ENCODE measurements around the gene TRPM3. TPM values are rescaled to one million over a fixed set of nuclear protein-coding genes. Genes with fewer than 3 reads are reported as not detected.

The TRPM3 gene
- total RNA-seq, 1 donor from 2014 or later = 0.13 TPM

DNA sequence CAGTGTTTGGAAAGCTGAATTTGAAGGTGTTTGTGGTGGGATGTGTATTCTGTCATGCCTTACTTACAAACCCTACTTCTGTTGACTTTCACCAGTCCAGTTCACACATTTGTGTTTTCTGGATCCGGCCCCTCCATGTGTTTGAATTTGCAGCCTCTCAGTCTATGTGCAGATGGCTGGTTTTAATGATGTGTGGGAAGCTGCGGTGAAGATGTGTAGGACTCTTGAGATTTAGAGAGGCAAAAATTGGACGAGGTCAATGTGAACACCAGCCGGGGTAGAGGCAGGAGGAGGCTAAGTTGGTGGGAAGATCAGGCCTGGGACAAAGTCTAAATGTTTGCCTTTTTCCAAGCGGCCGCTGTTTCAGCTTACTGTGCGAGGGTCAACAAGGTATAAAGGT is 591.6 kb downstream of the TRPM3 start:
- no peak for DNase-seq (ENCODE audit: low read depth in 2 of 2)

GRCh38 chr9:70529377-70529776 is 592.0 kb downstream of the TRPM3 start:
- DNase-seq (ENCODE audit: low read depth in 2 of 2) = no peak

GRCh38 chr9:70526902-70527301 is 594.5 kb downstream of the TRPM3 start:
- no peak for DNase-seq (ENCODE audit: low read depth in 2 of 2)

DNA sequence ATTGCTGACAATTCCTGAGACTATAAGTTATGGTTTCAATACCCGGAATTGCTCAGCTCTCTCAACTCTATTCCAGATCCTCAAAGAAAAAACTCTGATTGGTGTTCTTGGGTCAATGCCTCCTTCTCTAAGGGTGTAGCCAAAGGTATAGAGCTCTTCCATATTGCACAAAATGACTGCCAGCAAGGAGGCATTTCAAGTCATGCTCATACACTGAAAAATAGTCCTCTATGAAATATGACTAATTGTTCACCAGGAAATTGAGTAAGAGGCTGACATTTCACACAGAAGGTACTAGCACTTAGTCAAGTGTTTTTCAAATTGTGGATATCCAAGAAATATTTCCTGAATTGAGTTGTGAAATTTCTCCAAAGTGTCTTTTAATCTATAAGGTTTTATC is 595.9 kb downstream of the TRPM3 start:
- DNase-seq (ENCODE audit: low read depth in 2 of 2) = peak; percentile 17 to 53

DNA sequence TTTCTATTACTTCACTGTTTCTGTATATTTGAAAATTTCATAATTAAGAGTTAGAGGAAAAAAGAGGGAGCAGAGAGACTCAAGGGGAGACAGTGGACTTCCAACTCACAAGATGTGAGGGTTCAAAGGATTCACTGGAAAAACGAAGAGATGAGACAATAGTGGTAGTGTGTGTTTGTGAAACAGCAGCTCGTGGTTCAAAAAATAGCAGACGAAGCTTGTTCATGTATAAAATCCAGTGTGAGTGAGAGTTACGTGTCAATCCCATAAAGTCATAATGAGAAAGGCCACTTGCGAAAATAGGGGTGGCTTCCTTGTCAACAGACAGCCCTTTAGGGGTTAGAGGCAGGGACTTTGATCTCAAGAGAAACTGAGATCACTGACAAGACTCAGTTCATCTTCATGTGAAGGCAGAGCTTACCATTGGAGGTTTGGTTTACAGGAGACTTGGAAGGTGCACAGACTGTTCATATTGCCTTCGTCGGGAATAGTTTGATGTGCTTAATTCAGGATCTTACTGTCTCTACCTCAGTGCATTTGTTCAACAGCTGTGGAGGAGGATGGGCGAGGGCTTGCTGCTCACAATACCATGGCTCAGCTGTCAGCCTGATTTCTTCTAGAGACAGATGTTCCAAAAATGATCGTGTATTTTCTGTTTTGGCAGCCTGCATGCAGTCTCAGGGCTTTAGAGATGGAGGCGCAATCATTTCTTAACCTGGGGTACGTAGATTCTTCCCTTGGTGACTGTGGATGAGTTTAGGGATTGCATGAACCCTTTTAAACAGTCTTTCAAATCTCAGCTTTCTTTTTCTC is 601.3 kb downstream of the TRPM3 start:
- DNase-seq (ENCODE audit: low read depth in 2 of 2) = no peak

- no peak for DNase-seq (ENCODE audit: low read depth in 2 of 2)
These were observed 603.4 kb downstream of the TRPM3 start for GRCh38 chr9:70517926-70518610.

- no peak for DNase-seq (ENCODE audit: low read depth in 2 of 2)
These were observed 607.1 kb downstream of the TRPM3 start for GRCh38 chr9:70514273-70514672.

- DNase-seq (ENCODE audit: low read depth in 2 of 2) = no peak
These were observed 609.6 kb downstream of the TRPM3 start for GRCh38 chr9:70511858-70512257.

GRCh38 chr9:70510157-70510770 is 611.2 kb downstream of the TRPM3 start:
- peak; percentile 32 to 61 for DNase-seq (ENCODE audit: low read depth in 2 of 2)

- DNase-seq (ENCODE audit: low read depth in 2 of 2) = no peak
These were observed 615.3 kb downstream of the TRPM3 start for GRCh38 chr9:70506159-70506558.

DNA sequence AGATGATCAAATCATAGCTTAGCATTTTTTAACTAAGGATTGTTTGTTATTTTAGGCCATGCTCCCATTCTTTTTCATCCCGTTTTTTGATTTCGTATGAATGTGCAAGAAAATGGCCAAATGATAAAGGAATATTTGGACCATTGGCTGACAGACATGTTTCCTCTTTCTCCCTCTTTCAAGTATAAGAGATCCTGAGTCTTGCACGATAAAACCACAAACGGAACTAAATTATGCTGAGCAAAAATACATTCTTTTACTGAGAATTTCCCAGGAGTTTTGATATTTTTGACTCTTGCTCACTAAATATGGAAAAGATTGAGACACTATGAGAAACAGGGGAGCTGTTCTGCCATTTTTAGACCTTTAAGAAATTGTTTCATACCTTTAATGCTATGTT is 616.6 kb downstream of the TRPM3 start:
- no peak for DNase-seq (ENCODE audit: low read depth in 2 of 2)

DNA sequence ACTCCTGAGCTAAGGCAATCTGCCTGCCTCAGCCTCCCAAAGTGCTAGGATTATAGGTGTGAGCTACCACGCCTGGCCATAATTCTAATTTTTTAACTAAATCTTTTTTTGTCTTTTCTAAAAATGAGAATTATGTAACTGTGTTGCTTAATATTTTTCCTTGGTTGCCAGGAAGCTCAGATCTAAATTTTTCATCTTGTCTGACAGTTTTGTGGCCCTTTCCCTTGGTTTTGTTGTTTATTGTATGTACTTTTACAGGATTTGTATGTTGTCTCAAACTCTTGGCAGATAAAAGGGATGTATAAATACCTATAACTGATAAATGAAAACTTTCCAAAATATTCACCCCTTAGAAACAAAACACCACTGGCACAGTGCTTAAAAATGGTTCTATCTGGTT is 618.7 kb downstream of the TRPM3 start:
- no peak for DNase-seq (ENCODE audit: low read depth in 2 of 2)

DNA sequence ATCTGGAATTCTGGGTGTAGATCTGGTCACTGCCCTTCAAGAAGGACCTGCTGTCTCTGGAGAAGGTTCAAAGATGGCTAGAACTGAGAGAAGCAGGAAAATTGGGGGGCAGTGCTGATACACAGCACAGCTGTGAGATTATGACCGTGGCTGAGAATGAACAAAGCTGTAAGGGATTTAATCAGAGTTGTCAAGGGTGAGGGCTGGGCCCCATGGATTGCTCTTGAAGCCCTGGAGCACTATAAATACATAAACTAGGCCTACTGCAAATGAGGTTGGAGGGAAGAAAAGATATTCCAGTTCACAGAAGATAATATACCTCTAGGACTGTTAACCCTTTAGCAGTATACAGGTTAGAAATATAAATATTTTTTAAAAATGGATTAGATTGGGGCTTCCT is 620.6 kb downstream of the TRPM3 start:
- no peak for DNase-seq (ENCODE audit: low read depth in 2 of 2)

DNA sequence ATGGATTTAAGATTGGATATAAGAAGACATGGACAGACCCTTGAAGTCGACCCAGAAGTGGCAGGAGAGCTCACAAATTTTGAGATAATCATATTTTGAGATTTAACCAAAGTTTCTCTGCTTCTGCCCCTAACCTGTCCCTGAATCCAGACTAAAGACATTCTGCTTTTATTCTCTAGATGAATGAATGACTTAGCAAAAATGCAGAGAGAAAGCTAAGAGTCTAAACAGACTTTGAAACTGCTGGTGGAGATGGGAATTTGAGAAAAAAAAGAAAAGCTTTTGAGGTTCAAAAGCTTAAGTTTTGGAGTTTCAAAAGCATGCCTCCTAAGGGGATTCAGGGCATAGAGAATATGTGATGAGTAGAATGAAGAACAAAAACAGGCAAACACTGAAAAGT is 621.8 kb downstream of the TRPM3 start:
- no peak for DNase-seq (ENCODE audit: low read depth in 2 of 2)

GRCh38 chr9:70498866-70499265 is 622.6 kb downstream of the TRPM3 start:
- DNase-seq (ENCODE audit: low read depth in 2 of 2) = no peak

DNA sequence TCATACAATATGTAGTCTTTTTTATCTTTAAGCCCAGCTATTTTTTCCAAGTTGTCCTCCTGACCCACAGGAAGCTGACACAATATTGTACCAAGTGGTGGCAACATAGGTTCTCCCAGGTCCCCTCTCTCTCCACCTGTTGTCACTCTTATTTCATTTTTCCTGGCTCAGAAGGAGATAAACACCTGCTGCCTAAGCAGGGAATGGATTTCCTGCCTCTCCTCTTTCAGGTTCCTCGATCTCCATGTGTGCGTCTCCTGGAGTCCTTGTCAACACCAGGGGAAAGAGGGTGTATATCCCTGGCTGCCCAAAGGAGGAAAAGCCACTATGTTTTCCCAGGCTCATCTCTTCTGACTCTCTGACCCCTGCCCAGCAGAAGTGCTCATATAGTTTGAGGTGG is 625.2 kb downstream of the TRPM3 start:
- no peak for DNase-seq (ENCODE audit: low read depth in 2 of 2)

DNA sequence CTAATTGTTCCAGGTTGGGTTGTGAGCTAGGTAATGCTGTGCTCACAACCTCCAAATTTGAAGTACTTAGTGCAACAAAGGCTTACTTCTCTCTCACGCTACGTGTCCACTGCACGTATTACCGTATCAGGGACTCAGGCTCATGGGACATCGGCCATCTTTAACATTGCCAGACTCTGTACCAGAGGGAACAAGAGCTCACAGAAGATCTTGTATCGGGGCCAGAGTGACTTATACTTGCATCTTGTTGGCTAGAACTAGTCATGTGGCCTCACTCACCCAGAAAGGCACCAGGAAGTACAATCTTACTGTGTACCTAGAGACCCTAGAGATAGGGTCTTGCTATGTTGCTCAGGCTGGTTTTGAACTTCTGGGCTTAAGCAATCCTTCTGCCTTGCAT is 625.9 kb downstream of the TRPM3 start:
- no peak for DNase-seq (ENCODE audit: low read depth in 2 of 2)

DNA sequence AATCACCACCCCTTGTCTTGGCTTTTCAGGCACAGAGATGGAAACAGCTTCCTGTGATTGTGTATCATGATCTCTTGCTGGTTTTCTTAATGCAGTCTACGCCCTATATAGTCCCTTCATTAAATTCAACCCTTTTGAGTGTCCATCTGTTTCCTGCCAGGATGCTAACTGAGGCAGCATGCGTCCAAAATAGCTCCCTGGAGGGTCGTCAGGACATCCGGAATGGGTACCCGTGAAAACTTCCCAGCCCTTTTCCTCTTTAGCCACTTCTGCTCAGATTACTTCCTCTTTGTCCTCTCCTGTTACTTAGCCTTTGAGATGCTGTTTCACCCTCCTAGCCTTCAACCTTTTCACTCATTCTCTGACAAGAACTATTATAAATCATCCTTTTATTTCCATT is 627.2 kb downstream of the TRPM3 start:
- peak in 1 of 2 donors; percentile 35 for DNase-seq (ENCODE audit: low read depth in 2 of 2)

- DNase-seq (ENCODE audit: low read depth in 2 of 2) = peak in 1 of 2 donors; percentile 18
These were observed 628.4 kb downstream of the TRPM3 start for GRCh38 chr9:70493029-70493428.

DNA sequence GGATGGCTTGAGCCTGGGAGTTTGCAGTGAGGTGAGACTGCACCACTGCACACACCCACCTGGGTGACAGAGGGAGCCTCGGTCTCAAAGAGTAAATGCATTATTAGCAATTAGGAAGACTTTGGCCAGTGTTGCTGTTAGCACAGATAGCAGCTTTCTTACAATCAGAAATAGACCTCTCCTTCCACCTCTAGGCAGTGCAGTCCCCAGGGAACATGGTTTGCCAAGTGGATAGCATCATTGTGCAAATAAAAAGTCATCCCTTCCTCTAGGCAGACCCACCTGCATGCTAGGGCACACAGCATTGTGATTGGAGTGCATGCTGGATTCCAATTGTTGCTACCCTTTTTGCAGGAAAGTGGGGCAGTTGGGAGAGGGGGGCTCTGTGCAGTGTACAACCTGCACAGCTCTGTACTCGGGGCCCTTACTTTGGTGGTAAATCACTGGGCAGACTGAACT is 629.1 kb downstream of the TRPM3 start:
- DNase-seq (ENCODE audit: low read depth in 2 of 2) = no peak

DNA sequence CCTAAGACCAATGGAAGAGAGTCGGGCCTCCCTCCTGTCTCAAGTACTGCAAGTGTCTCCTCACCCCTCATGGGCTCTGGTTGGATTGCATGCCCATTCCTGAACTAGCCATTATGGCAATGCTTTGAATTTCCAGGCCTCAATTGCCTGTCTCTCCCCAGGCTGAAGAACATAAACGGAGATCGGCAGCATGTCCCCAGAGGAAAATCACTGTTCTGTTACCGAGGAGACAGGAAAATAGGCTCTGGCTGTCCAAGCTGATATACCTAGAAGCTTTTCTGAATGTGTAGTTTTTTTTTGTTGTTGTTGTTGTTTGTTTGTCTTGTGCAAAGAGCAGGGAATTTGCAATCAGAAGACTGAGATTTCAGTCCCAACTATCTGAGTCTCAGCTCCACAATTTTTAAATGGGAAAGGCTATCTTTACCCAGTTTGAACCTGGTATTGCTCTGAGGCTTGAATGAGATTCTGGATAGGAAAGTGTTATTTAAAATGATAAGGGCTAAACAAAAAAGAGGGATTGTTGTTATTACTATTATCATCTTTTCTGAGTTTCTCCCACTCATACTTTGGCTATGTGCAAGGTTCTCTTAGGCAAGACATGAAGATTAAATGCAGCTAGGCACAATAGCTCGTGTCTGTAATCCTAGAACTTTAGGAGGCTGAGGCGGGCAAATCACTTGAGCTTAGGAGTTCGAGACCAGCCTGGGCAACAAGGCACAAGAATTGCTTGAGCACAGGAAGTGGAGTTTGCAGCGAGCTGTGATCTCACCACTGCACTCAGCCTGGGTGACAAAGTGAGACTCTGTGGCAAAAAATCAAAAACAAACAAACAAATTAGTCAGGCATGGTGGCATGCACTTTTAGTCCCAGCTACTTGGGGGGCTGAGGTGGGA is 629.7 kb downstream of the TRPM3 start:
- no peak for DNase-seq (ENCODE audit: low read depth in 2 of 2)

GRCh38 chr9:70490478-70490877 is 630.9 kb downstream of the TRPM3 start:
- no peak for DNase-seq (ENCODE audit: low read depth in 2 of 2)

Measured in dermis microvascular lymphatic vessel endothelial cell (primary cell).